ENCODE results near the gene CEACAM1.

GRCh38 chr19:42542791-42543190 lies 14.5 kb upstream of the CEACAM1 start:
- TF ChIP-seq POLR2AphosphoS5 (IDR thresholded peaks at IDR 0.05) (no peak), CTCF (IDR thresholded peaks at IDR 0.05) (no peak), POLR2A (IDR thresholded peaks at IDR 0.05) (no peak)

Data from breast epithelium (tissue), 3 donors.